HepG2 (cell line): ENCODE measurements around the gene ATE1. TPM values are rescaled to one million over a fixed set of nuclear protein-coding genes. Genes with fewer than 3 reads are reported as not detected.

Experiments
- KLF11 ChIP-seq: IDR thresholded peaks from 2 replicates; pipeline ENCODE4 v1.6.1; 2016; ENCODE audit warnings: missing compliant biosample characterization
- MTA1 ChIP-seq: sonication (generic); formaldehyde crosslinking; IDR thresholded peaks from 2 replicates; pipeline ENCODE4 v1.4.0; 2020; ENCODE audit warnings: missing genetic modification reagents, mild to moderate bottlenecking, borderline replicate concordance
- NBN ChIP-seq: fragments of 450-650 bp; conservative IDR thresholded peaks from 2 replicates; pipeline ENCODE4 v1.6.1; 2017
- PAF1 ChIP-seq: IDR thresholded peaks from 2 replicates; pipeline ENCODE4 v1.6.1; 2016; ENCODE audit warnings: missing genetic modification reagents, missing compliant biosample characterization
- PATZ1 ChIP-seq: sonication (generic); formaldehyde crosslinking; IDR thresholded peaks from 2 replicates; pipeline ENCODE4 v1.4.0; 2020; ENCODE audit warnings: missing genetic modification reagents
- SMAD1 ChIP-seq: sonication (generic); formaldehyde crosslinking; IDR thresholded peaks from 2 replicates; pipeline ENCODE4 v1.4.0; 2020; ENCODE audit warnings: missing genetic modification reagents, low read depth, mild to moderate bottlenecking, borderline replicate concordance
- TFAP4 ChIP-seq: sonication (generic); IDR thresholded peaks from 2 replicates; pipeline ENCODE4 v1.6.1; 2016; ENCODE audit warnings: low read depth, borderline replicate concordance
- ZBTB2 ChIP-seq: sonication (generic); formaldehyde crosslinking; IDR thresholded peaks from 2 replicates; pipeline ENCODE4 v1.8.0; 2022; ENCODE audit warnings: low read depth, missing genetic modification reagents
- ZNF230 ChIP-seq: sonication (generic); formaldehyde crosslinking; IDR thresholded peaks from 2 replicates; pipeline ENCODE4 v1.4.0; 2020; ENCODE audit warnings: mild to moderate bottlenecking, missing genetic modification reagents
- ZNF253 ChIP-seq: sonication (generic); formaldehyde crosslinking; IDR thresholded peaks from 2 replicates; pipeline ENCODE4 v1.8.0; 2022; ENCODE audit warnings: mild to moderate bottlenecking, missing genetic modification reagents, borderline replicate concordance
- ZNF281 ChIP-seq: sonication (generic); formaldehyde crosslinking; IDR thresholded peaks from 2 replicates; pipeline ENCODE4 v1.4.0; 2020; ENCODE audit warnings: missing genetic modification reagents, borderline replicate concordance
- ZNF292 ChIP-seq: sonication (generic); formaldehyde crosslinking; IDR thresholded peaks from 2 replicates; pipeline ENCODE4 v1.8.1; 2022; ENCODE audit warnings: mild to moderate bottlenecking, low read depth, missing genetic modification reagents, borderline replicate concordance
- ZNF432 ChIP-seq: sonication (generic); formaldehyde crosslinking; IDR thresholded peaks from 2 replicates; pipeline ENCODE4 v1.5.0; 2020; ENCODE audit warnings: missing genetic modification reagents, mild to moderate bottlenecking, borderline replicate concordance
- ZNF616 ChIP-seq: sonication (generic); formaldehyde crosslinking; IDR thresholded peaks from 2 replicates; pipeline ENCODE4 v1.5.0; 2020; ENCODE audit warnings: low read depth, mild to moderate bottlenecking, missing genetic modification reagents
- ZNF660 ChIP-seq: sonication (generic); formaldehyde crosslinking; IDR thresholded peaks from 2 replicates; pipeline ENCODE4 v1.5.1; 2020; ENCODE audit warnings: mild to moderate bottlenecking, low read depth, missing genetic modification reagents, borderline replicate concordance
- polyA plus RNA-seq, 8 experiments: library from polyadenylated mRNA; depleted of rRNA in 3 of 8; stranded (reverse) in 7 of 8; unstranded in 1 of 8; fragments of >200 nt; fragmentation: Illumina TruSeq in 4 of 8; extraction: Trizol in 4 of 8; gene quantifications; 2 replicates each; pipeline versions ENCODE4 v1.2.1 to v1.2.3, GENCODE V29; 2011 to 2016; ENCODE audit warnings: low read depth in 4 of 8, missing spikeins in 1 of 8, mixed read lengths in 1 of 8; ENCODE audit not compliant: insufficient read depth in 1 of 8
- total RNA-seq, 5 experiments: library from RNA; depleted of rRNA; stranded (reverse); fragments of >200 nt; fragmentation: Illumina TruSeq; extraction: Trizol; gene quantifications; 2 replicates each; pipeline ENCODE4 v1.2.3, GENCODE V29; 2016; ENCODE audit warnings: low read depth in 1 of 5

ATE1 gene
- total and polyA plus RNA-seq, 2 of the 13 experiments (the other 11 are each of a cell fraction or from before 2014, with no cell fraction given): 17.5 to 42.2 TPM

GRCh38 chr10:121854809-121855445 is 72.9 kb downstream of the ATE1 start (continued):
- TF ChIP-seq TFAP4 (peak; percentile 80), NBN (no peak), ZBTB2 (CRISPR knock-in tag) (no peak), MTA1 (0 out of 2 replicates have a peak, but pooled peaks have one; percentile 86), ZNF281 (peak; percentile 59; the same call in 1 of the 2 replicates), ZNF660 (no peak), SMAD1 (CRISPR knock-in tag) (no peak), PATZ1 (CRISPR knock-in tag) (peak; percentile 79), PAF1 (CRISPR knock-in tag) (no peak), ZNF616 (CRISPR knock-in tag) (no peak), ZNF292 (CRISPR knock-in tag) (peak; percentile 94; the same call in 1 of the 2 replicates), KLF11 (CRISPR knock-in tag) (no peak), ZNF230 (CRISPR knock-in tag) (no peak), ZNF432 (no peak), ZNF253 (CRISPR knock-in tag) (no peak)
